ENCODE measurements around the gene RAB11FIP3.

The RAB11FIP3 gene

GRCh38 chr16:483341-484075 is 58.1 kb downstream of the RAB11FIP3 start:
- Histone ChIP-seq H3K36me3 (replicated peaks; ENCODE audit: insufficient read depth, low read length) (no peaks in the 10 kb centered on the region), H3K4me1 (ENCODE audit: low read length) (no peaks in the 10 kb centered on the region), H3K4me2 (ENCODE audit: low read depth, low read length) (no peak overlapping the region), H3K27ac (ENCODE audit: low read length) (no peak overlapping the region), H3K4me3 (ENCODE audit: low read length) (no peak overlapping the region), H3K9ac (ENCODE audit: low read length) (no peak overlapping the region), H3F3A (ENCODE audit: insufficient read depth, low read length) (no peaks in the 10 kb centered on the region), H4K20me1 (ENCODE audit: insufficient read depth, low read length) (no peaks in the 10 kb centered on the region), H3K79me2 (ENCODE audit: low read length) (no peaks in the 10 kb centered on the region), H3K27me3 (replicated peaks; ENCODE audit: insufficient read depth, low read length) (no peaks in the 10 kb centered on the region), H2AFZ (ENCODE audit: low read length) (no peak overlapping the region), H3K9me2 (replicated peaks; ENCODE audit: insufficient read depth, low read length) (no peaks in the 10 kb centered on the region), H3K9me3 (replicated peaks; ENCODE audit: insufficient read depth, low read length) (no peaks in the 10 kb centered on the region)
- no peak for DNase-seq
- TF ChIP-seq EZH2phosphoT487 (IDR thresholded peaks at IDR 0.05; ENCODE audit: low read length) (no peak), EZH2 (optimal IDR thresholded peaks at IDR 0.05; ENCODE audit: low read depth, low read length) (no peak), CTCF (IDR thresholded peaks at IDR 0.05; ENCODE audit: low read length) (no peak)

GRCh38 chr16:489606-490005 is 64.2 kb downstream of the RAB11FIP3 start:
- Histone ChIP-seq H2AFZ (ENCODE audit: low read length) (no peak overlapping the region), H3K9ac (ENCODE audit: low read length) (no peak overlapping the region), H3K27me3 (replicated peaks; ENCODE audit: insufficient read depth, low read length) (no peaks in the 10 kb centered on the region), H3K4me1 (ENCODE audit: low read length) (no peaks in the 10 kb centered on the region), H3K27ac (ENCODE audit: low read length) (no peak overlapping the region), H3K4me3 (ENCODE audit: low read length) (no peak overlapping the region), H4K20me1 (ENCODE audit: insufficient read depth, low read length) (no peaks in the 10 kb centered on the region), H3K9me2 (replicated peaks; ENCODE audit: insufficient read depth, low read length) (no peaks in the 10 kb centered on the region), H3F3A (ENCODE audit: insufficient read depth, low read length) (no peaks in the 10 kb centered on the region), H3K36me3 (replicated peaks; ENCODE audit: insufficient read depth, low read length) (no peaks in the 10 kb centered on the region), H3K9me3 (replicated peaks; ENCODE audit: insufficient read depth, low read length) (no peaks in the 10 kb centered on the region), H3K79me2 (ENCODE audit: low read length) (no peaks in the 10 kb centered on the region), H3K4me2 (ENCODE audit: low read depth, low read length) (no peak overlapping the region)
- no peak for DNase-seq
- no peak for TF ChIP-seq EZH2 (optimal IDR thresholded peaks at IDR 0.05; ENCODE audit: low read depth, low read length)
- no peak for TF ChIP-seq CTCF (IDR thresholded peaks at IDR 0.05; ENCODE audit: low read length)
- TF ChIP-seq EZH2phosphoT487 (IDR thresholded peaks at IDR 0.05; ENCODE audit: low read length), result no peak

DNA sequence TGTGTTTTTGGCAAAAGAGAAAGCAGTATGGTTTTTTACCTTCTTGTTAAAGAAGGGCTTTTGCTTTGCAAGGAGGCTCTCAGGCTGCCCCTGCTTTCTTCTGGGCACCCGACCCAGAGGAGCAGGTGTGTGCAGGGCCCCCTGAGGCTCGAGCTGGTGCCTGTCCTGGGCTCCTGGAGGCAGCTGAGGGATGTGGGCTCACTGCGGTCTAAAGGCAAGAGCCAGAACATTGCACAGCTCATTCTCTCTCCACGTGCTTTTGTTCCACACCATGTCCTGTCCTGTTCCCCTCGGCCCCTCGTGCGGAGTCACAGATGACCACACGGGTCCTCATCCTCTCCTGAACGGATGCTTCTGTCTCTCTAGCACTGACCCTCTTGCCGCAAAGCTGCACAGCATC is 65.3 kb downstream of the RAB11FIP3 start:
- no peaks in the 10 kb centered on the region for H3F3A ChIP-seq (ENCODE audit: insufficient read depth, low read length)
- no peaks in the 10 kb centered on the region for H3K9me3 ChIP-seq (replicated peaks; ENCODE audit: insufficient read depth, low read length)
- no peaks in the 10 kb centered on the region for H3K36me3 ChIP-seq (replicated peaks; ENCODE audit: insufficient read depth, low read length)
- TF ChIP-seq EZH2phosphoT487 (IDR thresholded peaks at IDR 0.05; ENCODE audit: low read length), result no peak
- TF ChIP-seq CTCF (IDR thresholded peaks at IDR 0.05; ENCODE audit: low read length), result no peak
- TF ChIP-seq EZH2 (optimal IDR thresholded peaks at IDR 0.05; ENCODE audit: low read depth, low read length), result no peak
- H4K20me1 ChIP-seq (ENCODE audit: insufficient read depth, low read length), result no peaks in the 10 kb centered on the region
- H3K4me3 ChIP-seq (ENCODE audit: low read length), result no peak overlapping the region
- H3K9ac ChIP-seq (ENCODE audit: low read length), result no peak overlapping the region
- H3K4me2 ChIP-seq (ENCODE audit: low read depth, low read length), result no peak overlapping the region
- H3K27me3 ChIP-seq (replicated peaks; ENCODE audit: insufficient read depth, low read length), result no peaks in the 10 kb centered on the region
- no peak overlapping the region for H2AFZ ChIP-seq (ENCODE audit: low read length)
- no peak overlapping the region for H3K27ac ChIP-seq (ENCODE audit: low read length)
- H3K9me2 ChIP-seq (replicated peaks; ENCODE audit: insufficient read depth, low read length), result no peaks in the 10 kb centered on the region
- H3K79me2 ChIP-seq (ENCODE audit: low read length), result no peaks in the 10 kb centered on the region
- H3K4me1 ChIP-seq (ENCODE audit: low read length), result no peaks in the 10 kb centered on the region
- no peak for DNase-seq
